ENCODE data around the gene FARS2.

DNA sequence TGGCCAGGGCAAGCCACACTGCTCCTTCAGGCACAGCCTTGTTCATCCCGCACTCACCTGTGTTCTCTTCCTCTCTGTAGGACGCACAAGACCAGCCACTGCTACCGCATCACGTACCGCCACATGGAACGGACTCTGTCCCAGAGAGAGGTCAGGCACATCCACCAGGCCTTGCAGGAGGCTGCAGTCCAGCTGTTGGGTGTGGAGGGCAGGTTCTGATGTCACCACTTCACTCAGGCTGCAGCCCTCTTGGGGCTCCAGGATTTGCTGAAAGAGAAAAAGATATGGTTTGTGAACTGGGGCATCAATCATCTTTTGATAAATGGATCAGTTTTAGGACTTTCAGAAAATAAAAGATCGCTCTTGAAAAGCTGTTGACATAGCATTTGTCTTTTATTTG is 509.9 kb downstream of the FARS2 start:
- TF ChIP-seq POLR2A (IDR thresholded peaks at IDR 0.05; ENCODE audit: low read depth) (no peak), EP300 (IDR thresholded peaks at IDR 0.05) (no peak), POLR2AphosphoS5 (IDR thresholded peaks at IDR 0.05) (no peak)
- TF ChIP-seq, protein P1, sequence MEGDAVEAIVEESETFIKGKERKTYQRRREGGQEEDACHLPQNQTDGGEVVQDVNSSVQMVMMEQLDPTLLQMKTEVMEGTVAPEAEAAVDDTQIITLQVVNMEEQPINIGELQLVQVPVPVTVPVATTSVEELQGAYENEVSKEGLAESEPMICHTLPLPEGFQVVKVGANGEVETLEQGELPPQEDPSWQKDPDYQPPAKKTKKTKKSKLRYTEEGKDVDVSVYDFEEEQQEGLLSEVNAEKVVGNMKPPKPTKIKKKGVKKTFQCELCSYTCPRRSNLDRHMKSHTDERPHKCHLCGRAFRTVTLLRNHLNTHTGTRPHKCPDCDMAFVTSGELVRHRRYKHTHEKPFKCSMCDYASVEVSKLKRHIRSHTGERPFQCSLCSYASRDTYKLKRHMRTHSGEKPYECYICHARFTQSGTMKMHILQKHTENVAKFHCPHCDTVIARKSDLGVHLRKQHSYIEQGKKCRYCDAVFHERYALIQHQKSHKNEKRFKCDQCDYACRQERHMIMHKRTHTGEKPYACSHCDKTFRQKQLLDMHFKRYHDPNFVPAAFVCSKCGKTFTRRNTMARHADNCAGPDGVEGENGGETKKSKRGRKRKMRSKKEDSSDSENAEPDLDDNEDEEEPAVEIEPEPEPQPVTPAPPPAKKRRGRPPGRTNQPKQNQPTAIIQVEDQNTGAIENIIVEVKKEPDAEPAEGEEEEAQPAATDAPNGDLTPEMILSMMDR (IDR thresholded peaks at IDR 0.05), result no peak
